ENCODE data around the gene TTC22.

TTC22 gene

DNA sequence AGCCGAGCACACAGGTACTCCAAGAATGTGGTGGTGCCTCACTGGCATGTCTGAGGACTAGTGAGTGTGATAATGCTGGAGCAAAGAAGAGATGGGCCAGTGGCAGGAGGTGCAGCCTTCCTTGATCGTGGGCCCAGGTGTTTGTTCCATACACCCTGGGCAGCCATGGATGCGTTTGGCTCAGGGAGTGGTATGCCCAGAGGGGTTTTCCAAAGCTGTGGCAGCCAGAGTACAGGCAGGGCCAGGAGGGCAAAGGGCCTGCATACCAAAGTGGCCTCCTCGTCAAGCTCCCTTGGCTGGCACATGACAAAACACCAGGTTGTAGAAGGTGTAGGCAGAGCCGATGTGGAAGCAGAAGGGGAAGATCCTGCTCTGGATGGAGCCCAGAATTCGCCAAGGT is 55.8 kb downstream of the TTC22 start:
- no peak for DNase-seq

DNA sequence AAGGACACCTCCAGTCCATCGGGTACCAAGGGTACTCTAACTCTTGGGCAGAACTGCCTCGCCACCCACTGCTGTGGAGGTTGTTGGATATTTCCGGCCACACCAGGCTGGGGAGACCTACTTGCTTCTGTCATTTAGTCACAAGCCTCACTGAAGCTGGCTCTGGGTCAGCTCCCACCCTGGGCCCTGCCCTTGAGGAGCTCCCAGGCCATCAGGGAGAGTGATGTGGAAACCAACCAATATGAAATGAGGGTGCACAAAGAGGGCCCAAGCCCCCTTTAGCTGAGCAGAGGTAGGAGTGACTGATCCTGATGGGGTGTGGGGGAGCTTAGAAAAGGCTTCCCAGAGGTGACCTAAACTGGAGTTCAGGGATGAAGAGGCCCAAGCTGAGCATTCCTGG is 56.4 kb downstream of the TTC22 start:
- no peak for DNase-seq

DNA sequence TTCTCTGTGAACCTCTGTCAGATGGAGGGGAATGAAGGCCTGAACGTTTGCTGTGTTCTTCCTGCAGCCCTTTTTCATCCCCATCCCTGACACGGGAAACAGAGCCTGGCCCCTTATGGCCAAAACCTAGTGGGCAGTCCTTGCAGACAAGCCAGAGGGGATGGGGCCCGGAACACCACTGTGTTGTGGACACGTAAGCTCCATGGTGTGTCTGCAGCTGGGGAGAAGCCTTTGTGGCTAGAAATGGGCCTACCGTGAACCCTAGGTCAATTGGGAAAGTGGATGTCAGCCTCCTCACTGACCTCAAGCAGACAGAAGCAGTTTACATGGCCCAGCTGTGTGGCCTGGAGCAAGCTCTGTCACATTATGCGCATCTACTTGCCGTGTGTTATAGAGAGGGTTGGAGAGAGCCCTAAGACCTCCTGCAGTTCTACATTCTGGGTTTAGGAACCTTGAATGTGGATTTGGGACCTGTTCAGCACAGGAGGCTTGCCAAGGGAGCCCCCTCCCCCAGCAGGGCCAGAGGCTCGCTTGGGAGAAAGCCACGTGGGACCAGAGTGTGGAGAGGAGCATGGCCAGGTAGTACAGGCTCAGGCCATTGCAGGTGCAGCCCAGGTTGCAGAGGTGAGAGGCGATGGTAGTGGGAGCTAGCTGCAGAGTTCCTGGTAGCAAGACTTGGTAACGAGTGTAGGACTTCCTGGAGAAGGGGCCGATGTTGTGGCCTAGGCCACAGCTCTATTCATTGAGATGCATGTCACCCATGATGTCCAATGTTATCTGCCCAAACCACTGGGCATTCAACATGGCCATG is 57.5 kb downstream of the TTC22 start:
- no peak for DNase-seq

GRCh38 chr1:54742282-54742681 is 58.8 kb downstream of the TTC22 start:
- no peak for DNase-seq

GRCh38 chr1:54741531-54741930 is 59.6 kb downstream of the TTC22 start:
- no peak for DNase-seq

- no peak for DNase-seq
Observed at GRCh38 chr1:54738244-54738643, 62.9 kb downstream of the TTC22 start.

DNA sequence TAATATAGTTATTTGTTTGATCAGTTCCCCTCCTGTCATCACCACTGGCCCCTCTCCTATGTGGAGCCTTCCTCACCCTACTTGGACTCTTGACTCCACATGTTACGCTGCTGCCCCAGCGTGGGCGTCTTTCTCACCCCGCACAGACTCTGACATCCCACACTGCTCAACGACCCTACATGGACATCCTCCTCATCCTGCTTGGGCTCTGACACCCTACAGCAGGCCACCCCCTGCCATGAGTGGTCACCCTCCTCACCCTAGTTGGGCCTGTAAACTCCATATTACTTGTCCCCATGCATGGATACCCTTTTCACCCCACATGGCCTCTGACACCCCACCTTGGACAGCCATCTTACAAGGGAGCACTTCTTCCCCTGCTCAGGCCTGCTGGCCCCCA is 64.4 kb downstream of the TTC22 start:
- no peak for DNase-seq

All from NCI-H1417 treated with DMSO at 0.1 percent for 48 hours (cell line).